COR-L47 (cell line): Measurements from ENCODE around the gene PDLIM3.
A peak's percentile ranks its signal among the peaks of the same experiment; 100 is the strongest.
"Not testable (repeated sequence)": the region's sequence is repeated elsewhere in the genome, so short reads cannot be mapped to it uniquely, and the experiment has no call there.

Experiments used
- DNase-seq: peaks from one replicate; lab custom pipeline; 2025; lab: John Stamatoyannopoulos, UW

PDLIM3 gene

GRCh38 chr4:185552254-185552653 lies 16.9 kb upstream of the PDLIM3 start:
- DNase-seq = no peak

- DNase-seq = no peak
Observed at GRCh38 chr4:185550933-185551332, 15.6 kb upstream of the PDLIM3 start.

DNA sequence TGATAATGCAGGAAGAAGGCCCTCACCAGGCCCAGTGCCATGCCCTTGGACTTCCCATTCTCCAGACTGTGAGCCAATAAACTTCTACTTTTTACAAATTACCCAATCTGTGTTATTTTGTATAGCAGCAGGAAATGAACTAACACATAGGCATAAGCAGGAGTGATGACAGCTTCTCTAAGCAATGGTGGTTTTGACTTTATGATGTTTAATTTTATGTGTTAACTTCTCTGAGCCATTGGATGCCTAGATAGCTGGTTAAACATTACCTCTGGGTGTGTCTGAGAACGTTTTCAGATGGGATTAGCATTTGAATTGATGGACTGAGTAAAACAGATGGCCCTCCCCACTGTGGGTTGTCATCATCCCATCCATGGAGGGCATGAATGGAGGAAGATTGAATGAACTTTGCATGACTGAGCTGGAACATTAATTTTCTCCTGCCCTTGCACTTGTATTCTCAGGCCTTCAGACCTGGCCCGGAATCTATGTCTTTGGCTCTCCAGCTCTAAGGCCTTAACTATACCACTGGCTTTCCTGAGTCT lies 13.9 kb upstream of the PDLIM3 start:
- DNase-seq = no peak

DNA sequence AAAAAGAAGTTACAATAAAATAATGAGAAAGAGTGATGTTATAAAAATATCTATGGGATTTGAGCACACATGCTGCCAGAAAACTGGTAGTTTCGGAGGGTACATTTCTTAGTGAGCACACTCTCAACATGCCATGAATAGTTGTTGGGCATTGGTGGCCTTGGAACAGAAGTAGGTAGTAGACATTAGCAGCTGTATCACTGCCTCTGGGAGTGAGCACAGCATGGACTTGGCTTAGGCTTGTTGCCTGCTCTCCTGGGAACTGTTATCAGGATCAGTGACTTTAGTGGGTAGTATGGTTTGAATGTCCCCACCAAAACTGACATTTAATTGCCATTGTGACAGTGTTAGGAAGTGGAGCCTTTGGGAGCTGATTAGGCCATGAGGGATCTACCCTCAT lies 13.3 kb upstream of the PDLIM3 start:
- DNase-seq = no peak

DNA sequence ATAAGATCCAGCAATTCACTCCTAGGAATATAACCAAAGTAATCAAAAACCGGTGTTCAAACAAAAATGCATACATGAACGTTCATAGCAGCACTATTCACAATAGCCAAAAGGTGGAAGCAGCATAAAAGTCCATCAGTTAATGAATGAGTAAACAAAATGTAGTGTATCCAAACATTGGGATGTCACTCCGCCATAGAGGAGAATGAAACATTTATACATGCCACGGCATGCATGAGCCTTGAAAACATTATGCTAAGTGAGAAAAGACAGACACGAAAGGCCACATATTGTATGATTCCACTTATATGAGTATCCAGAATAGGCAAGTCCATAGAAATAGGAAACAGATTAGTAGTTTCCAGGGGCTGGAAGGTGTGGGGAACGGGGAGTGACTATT lies 11.0 kb upstream of the PDLIM3 start:
- no peak for DNase-seq

- DNase-seq = no peak
Observed at GRCh38 chr4:185542626-185543315, 7.5 kb upstream of the PDLIM3 start.

DNA sequence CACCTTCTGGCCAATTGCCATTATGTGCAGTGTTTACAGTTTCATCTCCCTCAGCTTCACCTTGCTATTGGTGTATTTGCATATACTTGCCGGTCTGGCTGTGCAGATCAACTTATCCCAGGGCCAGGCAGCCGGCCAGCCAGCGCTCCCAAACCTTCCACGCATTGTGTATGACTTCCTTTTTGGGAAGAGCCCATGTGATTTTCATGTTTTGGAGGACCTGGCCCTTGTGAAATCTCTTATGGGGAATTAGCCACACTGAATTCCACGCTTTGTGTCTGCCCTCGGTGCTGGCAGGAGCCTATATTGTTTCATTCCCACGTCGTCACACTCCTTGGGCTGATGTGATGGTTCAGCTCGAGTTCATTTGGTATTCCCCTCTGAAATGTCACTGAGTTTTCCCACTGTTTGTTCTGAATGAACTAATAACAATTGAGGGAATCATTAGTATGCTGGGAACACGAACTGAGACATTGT lies 6.0 kb upstream of the PDLIM3 start:
- DNase-seq = no peak

DNA sequence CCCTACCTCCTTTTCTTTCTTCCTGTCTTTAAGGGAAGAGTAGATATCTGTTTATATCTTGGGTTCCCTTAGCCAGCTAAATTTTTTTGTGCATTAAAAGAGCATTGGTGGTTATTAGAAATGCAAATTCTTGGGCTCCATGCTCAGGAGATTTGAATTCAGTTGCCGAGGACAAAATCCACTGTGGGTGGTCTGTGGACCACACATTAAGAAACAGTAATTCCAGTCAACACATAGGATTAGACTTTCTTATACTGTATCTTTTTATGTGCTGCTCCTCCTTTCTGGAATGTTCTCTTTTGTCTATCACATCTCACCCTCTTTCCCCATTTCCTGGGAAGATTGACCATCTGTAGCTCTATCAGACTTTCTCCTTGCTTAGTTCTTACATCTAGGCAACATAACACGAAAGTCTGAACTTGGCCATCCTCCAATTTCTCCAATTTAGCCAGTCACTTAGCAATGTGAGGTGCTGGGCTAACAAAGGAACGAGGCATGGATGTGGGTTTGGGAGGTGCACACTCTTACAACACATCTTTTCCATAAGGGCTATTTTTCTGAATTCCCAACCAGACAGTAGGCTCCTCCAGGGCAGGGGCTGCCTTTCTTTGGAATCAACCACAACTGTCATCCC lies 5.3 kb upstream of the PDLIM3 start:
- no peak for DNase-seq

GRCh38 chr4:185540040-185540439 lies 4.7 kb upstream of the PDLIM3 start:
- DNase-seq = no peak

DNA sequence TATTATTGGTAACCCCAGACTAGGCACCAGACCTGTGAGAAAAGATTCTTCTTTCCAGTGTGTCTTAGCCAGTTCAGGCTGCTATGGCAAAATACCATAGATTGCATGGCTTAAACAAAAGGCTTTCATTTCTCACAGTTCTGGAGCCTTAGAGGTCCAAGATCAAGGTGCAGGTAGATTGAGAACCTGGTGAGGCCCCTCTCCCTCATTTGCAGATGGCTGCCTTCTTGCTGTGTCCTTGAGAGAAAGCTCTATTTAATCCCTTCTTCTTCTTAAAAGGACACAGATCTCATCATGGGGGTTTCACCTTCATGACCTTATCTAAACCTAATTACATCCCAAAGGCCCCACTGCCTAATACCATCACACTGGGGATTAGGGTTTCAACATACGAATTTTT lies 3.5 kb upstream of the PDLIM3 start:
- DNase-seq = no peak

GRCh38 chr4:185536411-185536709 lies 1.1 kb upstream of the PDLIM3 start:
- no peak for DNase-seq

- DNase-seq = peak; percentile 24
Observed at GRCh38 chr4:185535612-185536410, 504 bp upstream of the PDLIM3 start.

- DNase-seq = no peak
Observed at GRCh38 chr4:185534511-185534865, 819 bp downstream of the PDLIM3 start.

- no peak for DNase-seq
Observed at GRCh38 chr4:185532795-185533324, 2.4 kb downstream of the PDLIM3 start.

GRCh38 chr4:185532293-185532692 lies 3.0 kb downstream of the PDLIM3 start:
- no peak for DNase-seq

DNA sequence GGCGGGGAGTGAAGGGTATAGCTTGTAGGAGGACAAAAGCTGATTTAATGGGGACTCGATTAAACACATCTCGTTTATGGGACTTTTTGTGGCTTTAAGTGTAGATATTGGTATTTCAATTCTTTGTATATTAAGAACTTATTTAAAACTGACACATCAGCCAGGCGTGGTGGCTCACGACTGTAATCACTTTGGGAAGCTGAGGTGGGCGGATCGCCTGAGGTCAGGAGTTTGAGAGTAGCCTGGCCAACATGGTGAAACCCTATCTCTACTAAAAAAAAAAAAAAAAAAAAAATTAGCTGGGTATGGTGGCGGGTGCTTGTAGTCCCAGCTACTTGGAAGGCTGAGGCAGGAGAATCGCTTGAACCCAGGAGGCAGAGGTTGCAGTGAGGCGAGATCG lies 3.7 kb downstream of the PDLIM3 start:
- not testable (repeated sequence) for DNase-seq

GRCh38 chr4:185529413-185529812 lies 5.9 kb downstream of the PDLIM3 start:
- peak; percentile 56 for DNase-seq

DNA sequence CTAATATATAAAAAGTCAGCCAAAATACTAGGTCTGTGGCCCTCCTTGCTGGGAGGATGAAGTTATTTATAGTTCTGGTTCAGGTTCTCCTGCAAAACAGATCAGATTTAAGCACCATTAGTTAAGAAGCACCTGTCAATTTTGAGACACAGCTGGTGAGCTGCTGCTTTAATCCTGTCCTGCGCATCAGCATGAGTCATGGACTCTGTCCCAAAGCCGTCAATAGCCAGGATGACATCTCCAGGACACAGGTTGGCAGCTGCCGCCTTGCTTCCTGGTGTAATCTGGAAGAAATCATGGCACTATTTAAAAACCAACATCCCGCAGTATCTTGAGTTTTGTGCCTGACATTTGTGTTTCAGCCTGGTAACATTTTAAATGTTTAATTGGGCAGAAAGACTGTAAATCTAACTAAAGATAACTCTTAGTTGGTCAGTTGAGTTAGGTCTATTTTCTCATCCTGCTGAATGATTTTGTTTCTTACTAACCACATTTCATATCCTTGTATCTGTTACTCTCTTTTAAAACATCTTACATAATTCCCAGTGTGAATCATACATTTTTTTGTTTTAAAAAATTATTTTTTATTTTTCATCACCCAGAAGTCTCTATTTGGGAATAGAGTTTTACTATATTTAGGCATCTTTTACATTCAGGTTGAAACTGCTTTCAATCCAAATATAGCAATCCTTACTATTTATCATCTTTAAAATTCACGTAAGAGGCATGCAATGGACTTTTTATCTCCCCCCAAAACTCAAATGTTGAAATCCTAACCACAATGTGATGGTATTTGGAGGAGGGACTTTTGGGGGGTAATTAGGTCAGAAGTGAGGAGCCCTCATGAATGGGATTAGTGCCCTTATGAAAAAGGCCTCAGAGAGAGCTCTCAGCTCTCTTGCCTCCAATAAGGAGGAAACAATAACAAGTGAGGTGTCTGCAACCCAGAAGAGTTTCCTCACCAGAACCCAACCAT lies 10.1 kb downstream of the PDLIM3 start:
- no peak for DNase-seq

DNA sequence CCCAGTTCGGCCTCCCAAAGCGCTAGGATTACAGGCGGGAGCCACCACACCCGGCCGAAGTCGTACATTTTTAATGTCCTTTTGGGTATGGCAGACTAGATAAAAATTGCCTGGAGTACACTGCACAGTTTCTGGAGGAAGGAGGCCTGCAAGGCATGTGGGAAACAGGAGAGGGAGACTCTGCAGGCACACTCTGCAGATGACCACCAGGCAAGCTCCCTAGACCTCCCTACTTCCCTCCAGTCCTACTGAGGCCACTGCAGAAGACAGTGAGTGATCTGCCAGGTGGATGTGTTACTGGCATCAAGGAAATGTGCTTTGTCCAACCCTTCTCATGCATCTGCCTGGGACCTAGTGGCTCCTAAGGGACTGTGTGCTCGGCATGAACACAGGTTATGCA lies 11.4 kb downstream of the PDLIM3 start:
- no peak for DNase-seq

DNA sequence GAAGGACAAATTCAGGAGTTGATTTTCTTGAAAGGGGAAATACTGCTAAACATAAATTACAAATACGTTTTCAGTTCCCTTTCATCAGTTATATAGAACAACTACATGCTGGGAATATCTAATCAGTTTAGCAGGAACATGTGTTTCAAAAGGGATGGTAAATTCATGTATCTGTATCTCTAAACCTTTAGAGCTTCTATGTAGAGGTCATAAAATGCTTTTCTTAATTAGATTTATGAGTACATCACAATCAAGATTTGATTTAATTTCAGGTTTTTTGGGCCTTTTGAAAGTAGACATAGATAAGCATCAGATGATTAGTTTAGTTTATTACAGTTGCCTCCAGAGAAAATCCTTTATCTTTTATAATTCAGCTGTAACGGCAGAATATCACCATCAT lies 12.9 kb downstream of the PDLIM3 start:
- no peak for DNase-seq

GRCh38 chr4:185520119-185520518 lies 15.2 kb downstream of the PDLIM3 start:
- DNase-seq = no peak

DNA sequence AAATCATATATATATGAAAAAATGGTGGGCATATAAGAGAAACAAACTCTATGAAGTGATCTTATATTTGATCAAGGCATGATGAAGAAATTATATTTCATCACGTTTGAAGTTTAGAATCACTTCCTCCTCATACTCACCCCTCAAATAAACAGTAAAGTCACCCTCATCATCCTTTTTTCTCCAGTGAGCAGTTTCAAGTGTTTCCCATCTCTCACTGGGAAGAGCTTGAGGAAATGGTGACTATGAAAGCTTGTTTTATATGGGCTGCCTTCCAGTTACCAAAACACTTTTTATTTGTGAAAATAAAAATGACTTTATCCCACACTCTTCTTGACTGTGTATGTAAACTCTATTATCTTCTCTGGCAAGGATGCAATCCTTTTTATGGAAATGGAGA lies 16.8 kb downstream of the PDLIM3 start:
- DNase-seq = no peak
